ENCODE measurements around the gene TIMM17A.

DNA sequence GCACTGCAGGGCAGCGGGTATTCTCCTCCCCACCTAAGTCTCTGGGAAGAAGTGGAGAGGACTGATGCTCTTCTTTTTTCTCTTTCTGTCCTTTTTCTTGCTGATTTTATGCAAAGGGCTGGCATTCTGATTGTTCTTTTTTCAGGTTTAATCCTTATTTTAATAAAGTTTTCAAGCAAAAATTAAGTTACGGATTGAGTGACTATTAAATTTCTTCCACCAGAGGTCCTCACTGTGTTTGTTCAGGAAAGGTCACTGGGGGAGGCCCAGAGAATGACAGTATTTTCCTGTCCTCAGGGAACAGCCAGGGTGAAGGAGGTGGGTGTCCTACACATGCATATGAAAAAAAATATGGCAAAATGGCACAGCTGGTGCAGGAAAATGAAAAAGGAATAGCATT is 50.7 kb downstream of the TIMM17A start:
- TF ChIP-seq, protein P1, sequence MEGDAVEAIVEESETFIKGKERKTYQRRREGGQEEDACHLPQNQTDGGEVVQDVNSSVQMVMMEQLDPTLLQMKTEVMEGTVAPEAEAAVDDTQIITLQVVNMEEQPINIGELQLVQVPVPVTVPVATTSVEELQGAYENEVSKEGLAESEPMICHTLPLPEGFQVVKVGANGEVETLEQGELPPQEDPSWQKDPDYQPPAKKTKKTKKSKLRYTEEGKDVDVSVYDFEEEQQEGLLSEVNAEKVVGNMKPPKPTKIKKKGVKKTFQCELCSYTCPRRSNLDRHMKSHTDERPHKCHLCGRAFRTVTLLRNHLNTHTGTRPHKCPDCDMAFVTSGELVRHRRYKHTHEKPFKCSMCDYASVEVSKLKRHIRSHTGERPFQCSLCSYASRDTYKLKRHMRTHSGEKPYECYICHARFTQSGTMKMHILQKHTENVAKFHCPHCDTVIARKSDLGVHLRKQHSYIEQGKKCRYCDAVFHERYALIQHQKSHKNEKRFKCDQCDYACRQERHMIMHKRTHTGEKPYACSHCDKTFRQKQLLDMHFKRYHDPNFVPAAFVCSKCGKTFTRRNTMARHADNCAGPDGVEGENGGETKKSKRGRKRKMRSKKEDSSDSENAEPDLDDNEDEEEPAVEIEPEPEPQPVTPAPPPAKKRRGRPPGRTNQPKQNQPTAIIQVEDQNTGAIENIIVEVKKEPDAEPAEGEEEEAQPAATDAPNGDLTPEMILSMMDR (IDR thresholded peaks at IDR 0.05; ENCODE audit: poor library complexity), result peak; percentile 57
- TF ChIP-seq EZH2 (IDR thresholded peaks at IDR 0.05; ENCODE audit: borderline replicate concordance), result no peak

Data from hepatocyte (in vitro differentiated cells).